SU-DHL-6 (cell line): ENCODE results near the gene ARHGEF28.

Experiments
- CTCF ChIP-seq: fragments of 200-600 bp; sonication (generic); IDR thresholded peaks from one replicate; pipeline ENCODE4 v1.5.1; 2017; ENCODE audit warnings: antibody characterized with exemption, mild to moderate bottlenecking, low read length, moderate library complexity; ENCODE audit not compliant: insufficient read depth, poor library complexity, severe bottlenecking
- EZH2phosphoT487 ChIP-seq: fragments of 200-600 bp; sonication (generic), shearing (Covaris generic); conservative IDR thresholded peaks from 2 replicates; pipeline ENCODE4 v1.6.1; 2018; ENCODE audit warnings: mild to moderate bottlenecking, antibody characterized with exemption, low read length, moderate library complexity, mixed read lengths

- TF ChIP-seq CTCF = no peak
- no peak for TF ChIP-seq EZH2phosphoT487
These were observed 319.5 kb downstream of the ARHGEF28 start for GRCh38 chr5:73945505-73945904.
